Fibroblast of skin of abdomen (primary cell): Measurements from ENCODE around the gene ECM2.

Experiments used
- DNase-seq: peaks from one replicate; pipeline ENCODE4 v3.0.0-alpha.2; 2013

ECM2 gene

GRCh38 chr9:92527832-92528521, 7.8 kb downstream of the ECM2 start:
- DNase-seq: no peak

GRCh38 chr9:92527291-92527828, 8.4 kb downstream of the ECM2 start:
- DNase-seq: no peak

GRCh38 chr9:92525306-92525705, 10.5 kb downstream of the ECM2 start:
- DNase-seq: no peak

GRCh38 chr9:92524881-92525280, 10.9 kb downstream of the ECM2 start:
- DNase-seq: no peak

- DNase-seq: no peak
Observed at GRCh38 chr9:92522983-92523970, 12.5 kb downstream of the ECM2 start.

- DNase-seq: no peak
Observed at GRCh38 chr9:92520837-92521236, 15.0 kb downstream of the ECM2 start.

GRCh38 chr9:92518199-92518598, 17.6 kb downstream of the ECM2 start:
- no peak for DNase-seq

- DNase-seq: no peak
Observed at GRCh38 chr9:92517046-92517445, 18.7 kb downstream of the ECM2 start.

GRCh38 chr9:92516521-92516920, 19.3 kb downstream of the ECM2 start:
- no peak for DNase-seq

- DNase-seq: no peak
Observed at GRCh38 chr9:92514635-92515034, 21.2 kb downstream of the ECM2 start.

- no peak for DNase-seq
Observed at GRCh38 chr9:92513349-92513748, 22.4 kb downstream of the ECM2 start.

GRCh38 chr9:92512622-92513021, 23.2 kb downstream of the ECM2 start:
- DNase-seq: peak; percentile 46

GRCh38 chr9:92510747-92511146, 25.0 kb downstream of the ECM2 start:
- no peak for DNase-seq

GRCh38 chr9:92509050-92509449, 26.7 kb downstream of the ECM2 start:
- DNase-seq: no peak

GRCh38 chr9:92508018-92508820, 27.6 kb downstream of the ECM2 start:
- DNase-seq: no peak

- no peak for DNase-seq
Observed at GRCh38 chr9:92507496-92507895, 28.3 kb downstream of the ECM2 start.

GRCh38 chr9:92507005-92507404, 28.8 kb downstream of the ECM2 start:
- DNase-seq: no peak

GRCh38 chr9:92506184-92506857, 29.5 kb downstream of the ECM2 start:
- DNase-seq: peak; percentile 96

- DNase-seq: no peak
Observed at GRCh38 chr9:92504881-92505280, 30.9 kb downstream of the ECM2 start.

- no peak for DNase-seq
Observed at GRCh38 chr9:92503156-92503555, 32.6 kb downstream of the ECM2 start.

- no peak for DNase-seq
Observed at GRCh38 chr9:92501671-92502393, 34.0 kb downstream of the ECM2 start.
